ENCODE data around the gene ANKRD11.
"Not testable (repeated sequence)": the region's sequence is repeated elsewhere in the genome, so short reads cannot be mapped to it uniquely, and the experiment has no call there.

ANKRD11 gene

GRCh38 chr16:89314854-89315253 lies 175.5 kb downstream of the ANKRD11 start:
- no peak for DNase-seq (ENCODE audit: low read depth)

GRCh38 chr16:89314357-89314756 lies 176.0 kb downstream of the ANKRD11 start:
- DNase-seq (ENCODE audit: low read depth): no peak

GRCh38 chr16:89313583-89313982 lies 176.8 kb downstream of the ANKRD11 start:
- DNase-seq (ENCODE audit: low read depth): no peak

- DNase-seq (ENCODE audit: low read depth): no peak
Measured at GRCh38 chr16:89312598-89313299, 177.6 kb downstream of the ANKRD11 start.

- DNase-seq (ENCODE audit: low read depth): no peak
Measured at GRCh38 chr16:89312194-89312593, 178.2 kb downstream of the ANKRD11 start.

- no peak for DNase-seq (ENCODE audit: low read depth)
Measured at GRCh38 chr16:89311636-89312035, 178.7 kb downstream of the ANKRD11 start.

- no peak for DNase-seq (ENCODE audit: low read depth)
Measured at GRCh38 chr16:89309438-89310122, 180.8 kb downstream of the ANKRD11 start.

GRCh38 chr16:89308391-89309333 lies 181.7 kb downstream of the ANKRD11 start:
- no peak for DNase-seq (ENCODE audit: low read depth)

GRCh38 chr16:89307421-89307805 lies 182.9 kb downstream of the ANKRD11 start:
- DNase-seq (ENCODE audit: low read depth): no peak

- DNase-seq (ENCODE audit: low read depth): not testable (repeated sequence)
Measured at GRCh38 chr16:89306457-89307420, 183.6 kb downstream of the ANKRD11 start.

GRCh38 chr16:89304941-89305705 lies 185.2 kb downstream of the ANKRD11 start:
- no peak for DNase-seq (ENCODE audit: low read depth)

- no peak for DNase-seq (ENCODE audit: low read depth)
Measured at GRCh38 chr16:89304181-89304851, 186.0 kb downstream of the ANKRD11 start.

GRCh38 chr16:89303617-89304016 lies 186.7 kb downstream of the ANKRD11 start:
- no peak for DNase-seq (ENCODE audit: low read depth)

GRCh38 chr16:89300976-89301360 lies 189.4 kb downstream of the ANKRD11 start:
- DNase-seq (ENCODE audit: low read depth): no peak

- DNase-seq (ENCODE audit: low read depth): no peak
Measured at GRCh38 chr16:89300311-89300975, 189.9 kb downstream of the ANKRD11 start.

GRCh38 chr16:89299357-89300111 lies 190.8 kb downstream of the ANKRD11 start:
- DNase-seq (ENCODE audit: low read depth): not testable (repeated sequence)

- no peak for DNase-seq (ENCODE audit: low read depth)
Measured at GRCh38 chr16:89298623-89299225, 191.6 kb downstream of the ANKRD11 start.

- no peak for DNase-seq (ENCODE audit: low read depth)
Measured at GRCh38 chr16:89297910-89298545, 192.3 kb downstream of the ANKRD11 start.
